Glutamatergic neuron (in vitro differentiated cells): ENCODE data around the gene DPPA4. TPM values are rescaled to one million over a fixed set of nuclear protein-coding genes. Genes with fewer than 3 reads are reported as not detected.

ENCODE experiments used
- DNase-seq: peaks from one replicate; pipeline ENCODE4 v3.0.0; 2022
- H3K27ac Mint-ChIP-seq: one replicate; pipeline ENCODE4 v1.8.0; 2020; ENCODE audit warnings: mild to moderate bottlenecking, mixed read lengths, inconsistent platforms; ENCODE audit not compliant: unreplicated experiment
- H3K27me3 Mint-ChIP-seq: one replicate; pipeline ENCODE4 v1.8.0; 2020; ENCODE audit warnings: mild to moderate bottlenecking, moderate library complexity, mixed read lengths, inconsistent platforms; ENCODE audit not compliant: unreplicated experiment
- H3K36me3 Mint-ChIP-seq: one replicate; pipeline ENCODE4 v1.8.0; 2020; ENCODE audit warnings: mild to moderate bottlenecking, mixed read lengths, inconsistent platforms; ENCODE audit not compliant: unreplicated experiment
- H3K4me1 Mint-ChIP-seq: one replicate; pipeline ENCODE4 v1.8.0; 2020; ENCODE audit warnings: mild to moderate bottlenecking, low read depth, mixed read lengths, inconsistent platforms; ENCODE audit not compliant: unreplicated experiment
- H3K4me3 Mint-ChIP-seq: one replicate; pipeline ENCODE4 v1.8.0; 2020; ENCODE audit warnings: mild to moderate bottlenecking, mixed read lengths, inconsistent platforms; ENCODE audit not compliant: unreplicated experiment
- H3K9me3 Mint-ChIP-seq: one replicate; pipeline ENCODE4 v1.8.0; 2020; ENCODE audit warnings: mild to moderate bottlenecking, moderate library complexity, mixed read lengths, inconsistent platforms; ENCODE audit not compliant: unreplicated experiment
- total RNA-seq: library from RNA; stranded (reverse); fragmentation: NEBNext Ultra II Directional; extraction: Animal tissue kit (Norgen Biotek cat#: 25700); gene quantifications from one replicate; pipeline ENCODE4 v1.2.1, GENCODE V29; 2021; ENCODE audit not compliant: unreplicated experiment
- TF ChIP-seq, protein P1 (sequence below): fragments of 200-600 bp; sonication (generic); IDR thresholded peaks from one replicate; pipeline ENCODE4 v1.5.0; 2021; ENCODE audit not compliant: partially characterized antibody, unreplicated experiment

DPPA4 gene
- total RNA-seq, 1 donor from 2014 or later, result 89.5 TPM

DNA sequence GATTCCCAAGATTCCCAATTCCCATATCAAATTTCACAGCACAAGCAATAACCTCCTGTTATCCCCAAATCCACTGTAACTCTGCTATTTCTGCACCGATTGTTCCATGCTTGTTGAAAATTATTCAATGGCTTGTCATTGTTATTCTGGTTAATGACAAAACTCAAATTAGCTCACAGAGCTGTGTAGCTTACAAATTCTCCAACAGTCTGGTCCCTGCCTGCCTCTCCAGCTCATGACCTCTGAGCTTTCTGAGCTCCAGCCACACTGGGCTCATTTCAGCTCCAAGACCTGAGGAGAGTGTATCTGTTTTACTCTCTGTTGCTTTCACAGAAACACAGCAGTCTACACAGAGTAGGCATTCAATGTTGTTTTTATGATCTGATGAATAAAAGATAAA lies 24.3 kb downstream of the DPPA4 start:
- TF ChIP-seq, protein P1, sequence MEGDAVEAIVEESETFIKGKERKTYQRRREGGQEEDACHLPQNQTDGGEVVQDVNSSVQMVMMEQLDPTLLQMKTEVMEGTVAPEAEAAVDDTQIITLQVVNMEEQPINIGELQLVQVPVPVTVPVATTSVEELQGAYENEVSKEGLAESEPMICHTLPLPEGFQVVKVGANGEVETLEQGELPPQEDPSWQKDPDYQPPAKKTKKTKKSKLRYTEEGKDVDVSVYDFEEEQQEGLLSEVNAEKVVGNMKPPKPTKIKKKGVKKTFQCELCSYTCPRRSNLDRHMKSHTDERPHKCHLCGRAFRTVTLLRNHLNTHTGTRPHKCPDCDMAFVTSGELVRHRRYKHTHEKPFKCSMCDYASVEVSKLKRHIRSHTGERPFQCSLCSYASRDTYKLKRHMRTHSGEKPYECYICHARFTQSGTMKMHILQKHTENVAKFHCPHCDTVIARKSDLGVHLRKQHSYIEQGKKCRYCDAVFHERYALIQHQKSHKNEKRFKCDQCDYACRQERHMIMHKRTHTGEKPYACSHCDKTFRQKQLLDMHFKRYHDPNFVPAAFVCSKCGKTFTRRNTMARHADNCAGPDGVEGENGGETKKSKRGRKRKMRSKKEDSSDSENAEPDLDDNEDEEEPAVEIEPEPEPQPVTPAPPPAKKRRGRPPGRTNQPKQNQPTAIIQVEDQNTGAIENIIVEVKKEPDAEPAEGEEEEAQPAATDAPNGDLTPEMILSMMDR, result no peak
- H3K27me3 Mint-ChIP-seq, result no peaks in the 10 kb centered on the region
- H3K4me1 Mint-ChIP-seq, result peaks cover 6% of the 10 kb centered on the region
- H3K27ac Mint-ChIP-seq, result no peak overlapping the region
- no peaks in the 10 kb centered on the region for H3K9me3 Mint-ChIP-seq
- no peaks in the 10 kb centered on the region for H3K36me3 Mint-ChIP-seq
- H3K4me3 Mint-ChIP-seq, result no peak overlapping the region
- no peak for DNase-seq

DNA sequence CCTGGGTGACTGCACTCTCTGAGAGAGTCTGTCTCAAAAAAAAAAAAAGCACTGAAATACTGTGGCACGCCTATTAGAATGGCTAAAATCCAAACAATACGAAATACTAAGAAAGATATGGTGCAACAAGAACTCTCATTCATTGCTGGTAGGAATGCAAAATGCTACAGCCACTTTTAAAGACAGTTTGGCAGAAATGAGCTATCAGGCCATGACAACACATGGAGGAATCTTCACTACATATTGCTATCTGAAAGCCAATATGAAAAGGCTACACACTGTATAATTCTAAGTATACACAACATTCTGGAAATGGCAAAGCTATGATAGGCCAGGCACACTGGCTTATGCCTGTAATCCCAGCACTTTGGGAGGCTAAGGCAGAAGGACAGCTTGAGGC lies 39.9 kb downstream of the DPPA4 start:
- H3K9me3 Mint-ChIP-seq, result no peaks in the 10 kb centered on the region
- H3K4me3 Mint-ChIP-seq, result no peak overlapping the region
- H3K36me3 Mint-ChIP-seq, result no peaks in the 10 kb centered on the region
- H3K4me1 Mint-ChIP-seq, result no peaks in the 10 kb centered on the region
- TF ChIP-seq, protein P1, result no peak
- DNase-seq, result no peak
- H3K27ac Mint-ChIP-seq, result no peak overlapping the region
- H3K27me3 Mint-ChIP-seq, result peaks cover 2% of the 10 kb centered on the region

DNA sequence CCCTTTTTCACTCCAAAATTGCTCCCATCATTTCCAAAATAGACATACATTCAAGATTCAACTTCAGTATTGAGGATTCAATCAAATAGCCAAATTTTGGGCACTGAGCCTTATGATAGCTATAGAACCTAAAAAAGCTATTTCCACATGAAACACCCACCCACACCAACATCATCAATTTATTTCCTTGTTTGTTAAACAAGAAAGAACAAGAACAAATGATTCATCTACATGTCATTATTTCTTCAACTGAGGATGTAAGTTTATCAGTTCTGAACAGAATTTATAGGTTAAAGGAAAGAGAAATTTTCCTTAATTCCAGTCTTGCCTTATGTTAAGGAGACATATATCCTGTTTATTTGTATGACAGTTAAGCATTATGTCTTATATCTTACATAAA lies 53.3 kb downstream of the DPPA4 start:
- Mint-ChIP-seq H3K9me3 (no peaks in the 10 kb centered on the region), H3K4me1 (no peaks in the 10 kb centered on the region), H3K27ac (no peak overlapping the region), H3K36me3 (no peaks in the 10 kb centered on the region), H3K4me3 (no peak overlapping the region), H3K27me3 (no peaks in the 10 kb centered on the region)
- DNase-seq, result no peak
- TF ChIP-seq, protein P1, result no peak

DNA sequence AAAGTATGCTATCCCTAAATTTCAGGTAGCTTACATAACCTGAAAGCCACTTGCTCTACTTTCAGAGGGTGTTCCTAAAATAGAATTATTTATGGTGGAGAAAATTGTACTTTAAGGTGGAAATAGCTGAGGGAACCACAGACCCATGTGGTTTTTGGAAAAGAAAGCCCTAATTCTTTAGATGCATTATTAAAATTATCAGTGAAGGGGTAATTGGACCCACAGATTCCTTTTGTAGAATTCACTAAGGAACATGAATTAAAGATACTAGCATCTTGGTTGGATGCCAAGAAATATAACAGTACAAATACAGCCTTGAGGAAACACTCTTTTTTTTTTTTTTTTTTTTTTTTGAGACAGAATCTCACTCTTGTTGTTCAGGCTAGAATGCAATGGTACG lies 58.8 kb downstream of the DPPA4 start:
- no peaks in the 10 kb centered on the region for H3K27me3 Mint-ChIP-seq
- no peaks in the 10 kb centered on the region for H3K36me3 Mint-ChIP-seq
- no peak overlapping the region for H3K4me3 Mint-ChIP-seq
- TF ChIP-seq, protein P1, result no peak
- no peaks in the 10 kb centered on the region for H3K9me3 Mint-ChIP-seq
- no peaks in the 10 kb centered on the region for H3K4me1 Mint-ChIP-seq
- no peak for DNase-seq
- H3K27ac Mint-ChIP-seq, result no peak overlapping the region

DNA sequence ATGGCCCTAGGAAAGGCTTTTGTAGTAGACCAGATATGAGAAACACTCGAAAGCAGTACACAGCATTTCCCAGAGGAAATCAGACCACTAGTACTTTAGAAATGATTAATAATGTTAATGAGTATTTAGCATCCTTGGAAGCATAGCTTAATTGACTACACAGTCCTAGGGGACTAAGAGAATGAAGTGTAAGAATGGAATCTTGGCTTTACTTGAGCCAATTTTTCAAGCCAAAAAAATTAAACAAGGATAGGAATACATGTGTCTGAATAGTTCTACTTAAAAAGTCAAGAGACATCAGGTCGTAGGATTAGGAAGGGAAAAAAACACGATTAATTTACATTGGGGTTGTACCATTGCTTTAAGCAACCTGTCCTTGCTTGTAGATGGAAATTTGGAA lies 59.2 kb downstream of the DPPA4 start:
- Mint-ChIP-seq H3K9me3 (no peaks in the 10 kb centered on the region), H3K4me1 (no peaks in the 10 kb centered on the region), H3K27ac (no peak overlapping the region), H3K36me3 (no peaks in the 10 kb centered on the region), H3K4me3 (no peak overlapping the region), H3K27me3 (no peaks in the 10 kb centered on the region)
- DNase-seq, result no peak
- TF ChIP-seq, protein P1, result no peak

Other genes with a start within 250 kb of the DPPA4 start
- not detected for gene MORC1, start 219.4 kb downstream of the DPPA4 start, total RNA-seq
- gene C3orf85, start 200.8 kb downstream of the DPPA4 start, total RNA-seq, result not detected
- 0.42 TPM for gene DPPA2, start 21.0 kb downstream of the DPPA4 start, total RNA-seq